ENCODE data around the gene RIMS1. TPM values are rescaled to one million over a fixed set of nuclear protein-coding genes. Genes with fewer than 3 reads are reported as not detected.
A peak's percentile ranks its signal among the peaks of the same experiment; 100 is the strongest.

RIMS1 gene
- total RNA-seq, 1 donor from 2014 or later, result under 0.01 TPM

GRCh38 chr6:72382602-72383529 is 496.5 kb downstream of the RIMS1 start:
- H3K27me3 ChIP-seq (ENCODE audit: control insufficient read depth, insufficient read depth, low read length), result no peaks in the 10 kb centered on the region
- DNase-seq (ENCODE audit: low read depth) (no peak), FAIRE-seq (no peak)
- H3K4me3 ChIP-seq (ENCODE audit: low read depth, low read length), result no peak overlapping the region
- H3K36me3 ChIP-seq (ENCODE audit: control insufficient read depth, insufficient read depth, low read length), result no peaks in the 10 kb centered on the region
- TF ChIP-seq, protein P1, sequence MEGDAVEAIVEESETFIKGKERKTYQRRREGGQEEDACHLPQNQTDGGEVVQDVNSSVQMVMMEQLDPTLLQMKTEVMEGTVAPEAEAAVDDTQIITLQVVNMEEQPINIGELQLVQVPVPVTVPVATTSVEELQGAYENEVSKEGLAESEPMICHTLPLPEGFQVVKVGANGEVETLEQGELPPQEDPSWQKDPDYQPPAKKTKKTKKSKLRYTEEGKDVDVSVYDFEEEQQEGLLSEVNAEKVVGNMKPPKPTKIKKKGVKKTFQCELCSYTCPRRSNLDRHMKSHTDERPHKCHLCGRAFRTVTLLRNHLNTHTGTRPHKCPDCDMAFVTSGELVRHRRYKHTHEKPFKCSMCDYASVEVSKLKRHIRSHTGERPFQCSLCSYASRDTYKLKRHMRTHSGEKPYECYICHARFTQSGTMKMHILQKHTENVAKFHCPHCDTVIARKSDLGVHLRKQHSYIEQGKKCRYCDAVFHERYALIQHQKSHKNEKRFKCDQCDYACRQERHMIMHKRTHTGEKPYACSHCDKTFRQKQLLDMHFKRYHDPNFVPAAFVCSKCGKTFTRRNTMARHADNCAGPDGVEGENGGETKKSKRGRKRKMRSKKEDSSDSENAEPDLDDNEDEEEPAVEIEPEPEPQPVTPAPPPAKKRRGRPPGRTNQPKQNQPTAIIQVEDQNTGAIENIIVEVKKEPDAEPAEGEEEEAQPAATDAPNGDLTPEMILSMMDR (IDR thresholded peaks at IDR 0.05; ENCODE audit: insufficient read depth, low read length, severe bottlenecking), result no peak

DNA sequence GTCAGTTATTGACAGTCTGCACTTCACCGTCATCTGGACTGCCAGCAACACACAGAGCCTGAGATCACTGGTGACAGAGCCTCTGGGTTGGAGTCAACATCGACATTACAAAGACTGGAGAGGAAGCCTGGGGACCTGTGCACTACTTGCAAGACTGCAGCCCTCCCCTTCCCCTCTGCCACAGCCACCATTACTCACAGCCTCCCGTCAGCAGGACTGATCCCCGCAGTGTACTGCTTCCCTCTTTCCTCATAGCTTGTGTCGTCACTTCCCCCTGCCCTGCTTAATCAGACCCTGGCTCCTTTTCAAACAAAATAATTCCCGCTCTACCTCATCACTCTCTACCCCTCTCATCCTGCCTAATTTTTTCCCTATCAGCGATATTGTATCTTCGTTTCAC is 500.0 kb downstream of the RIMS1 start:
- FAIRE-seq (no peak), DNase-seq (ENCODE audit: low read depth) (no peak)
- Histone ChIP-seq H3K4me3 (ENCODE audit: low read depth, low read length) (no peak overlapping the region), H3K27me3 (ENCODE audit: control insufficient read depth, insufficient read depth, low read length) (no peaks in the 10 kb centered on the region), H3K36me3 (ENCODE audit: control insufficient read depth, insufficient read depth, low read length) (no peaks in the 10 kb centered on the region)
- TF ChIP-seq, protein P1 (IDR thresholded peaks at IDR 0.05; ENCODE audit: insufficient read depth, low read length, severe bottlenecking), result no peak

DNA sequence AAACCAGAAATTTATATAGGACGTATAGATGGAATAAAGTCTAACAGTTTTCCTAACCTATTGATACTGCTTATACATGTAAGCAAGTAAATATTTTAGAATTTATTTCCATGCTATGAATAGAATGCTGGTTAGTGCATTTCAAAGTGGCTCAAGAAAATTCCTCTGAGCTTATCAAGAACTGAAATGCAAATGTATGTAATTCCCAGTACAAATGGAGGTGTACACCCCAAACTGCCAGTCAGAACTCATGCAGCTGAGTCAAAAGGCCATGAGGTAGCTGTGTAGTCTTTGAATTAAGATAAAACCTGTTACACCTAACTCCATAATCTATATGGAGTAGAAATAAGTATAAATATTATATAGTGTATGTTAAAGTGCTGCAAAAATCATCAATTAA is 503.3 kb downstream of the RIMS1 start:
- no peak overlapping the region for H3K4me3 ChIP-seq (ENCODE audit: low read depth, low read length)
- TF ChIP-seq, protein P1 (IDR thresholded peaks at IDR 0.05; ENCODE audit: insufficient read depth, low read length, severe bottlenecking), result no peak
- no peaks in the 10 kb centered on the region for H3K27me3 ChIP-seq (ENCODE audit: control insufficient read depth, insufficient read depth, low read length)
- H3K36me3 ChIP-seq (ENCODE audit: control insufficient read depth, insufficient read depth, low read length), result no peaks in the 10 kb centered on the region
- DNase-seq (ENCODE audit: low read depth), result no peak
- FAIRE-seq, result no peak

DNA sequence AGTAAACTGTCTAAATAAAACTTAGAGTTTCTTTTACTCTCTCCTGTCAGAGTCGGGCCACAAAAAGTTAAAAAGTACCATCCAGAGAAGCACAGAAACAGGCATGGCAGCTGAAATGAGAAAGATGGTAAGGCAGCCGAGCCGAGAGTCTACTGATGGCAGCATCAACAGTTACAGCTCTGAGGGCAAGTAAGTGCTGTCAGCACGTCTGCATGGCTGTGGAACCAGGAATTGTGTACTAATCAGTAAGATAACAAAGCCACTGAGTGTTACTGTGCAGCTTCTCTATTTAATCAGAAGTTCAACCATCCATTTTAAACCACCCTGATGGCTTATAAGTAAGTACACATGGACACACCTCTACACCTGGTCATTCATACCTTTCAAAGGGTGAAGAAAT is 504.2 kb downstream of the RIMS1 start:
- no peaks in the 10 kb centered on the region for H3K27me3 ChIP-seq (ENCODE audit: control insufficient read depth, insufficient read depth, low read length)
- no peak for FAIRE-seq
- TF ChIP-seq, protein P1 (IDR thresholded peaks at IDR 0.05; ENCODE audit: insufficient read depth, low read length, severe bottlenecking), result no peak
- no peak overlapping the region for H3K4me3 ChIP-seq (ENCODE audit: low read depth, low read length)
- no peak for DNase-seq (ENCODE audit: low read depth)
- no peaks in the 10 kb centered on the region for H3K36me3 ChIP-seq (ENCODE audit: control insufficient read depth, insufficient read depth, low read length)

DNA sequence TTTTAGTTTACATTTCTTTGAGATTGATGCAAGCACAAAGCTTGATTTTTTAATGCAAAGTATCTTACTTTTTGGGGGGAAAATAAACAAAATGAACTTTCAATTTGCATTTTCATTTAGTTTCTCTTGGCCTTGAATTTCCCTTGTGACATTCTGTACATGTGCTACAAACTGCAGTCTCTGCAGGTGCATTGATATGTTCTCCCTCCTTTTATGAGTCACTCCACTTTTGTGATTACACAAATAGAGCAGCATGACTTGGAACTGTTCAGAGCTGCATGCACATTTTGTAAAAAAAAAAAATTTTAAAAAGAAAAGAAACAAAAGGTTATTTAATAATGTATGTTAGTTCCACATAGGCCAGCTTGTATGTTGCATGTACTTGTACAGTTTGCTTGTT is 515.5 kb downstream of the RIMS1 start:
- no peak for FAIRE-seq
- TF ChIP-seq, protein P1 (IDR thresholded peaks at IDR 0.05; ENCODE audit: insufficient read depth, low read length, severe bottlenecking), result no peak

More for the DNA sequence above, 515.5 kb downstream of the RIMS1 start:
- Histone ChIP-seq H3K27me3 (ENCODE audit: control insufficient read depth, insufficient read depth, low read length) (no peaks in the 10 kb centered on the region), H3K36me3 (ENCODE audit: control insufficient read depth, insufficient read depth, low read length) (no peaks in the 10 kb centered on the region), H3K4me3 (ENCODE audit: low read depth, low read length) (no peak overlapping the region)
- DNase-seq (ENCODE audit: low read depth), result peak; percentile 35
